GM21825 (cell line): Measurements from ENCODE around the gene GLT1D1.
"Not testable (repeated sequence)": the region's sequence is repeated elsewhere in the genome, so short reads cannot be mapped to it uniquely, and the experiment has no call there.

ENCODE experiments used
- ATAC-seq: cut with Tn5 transposase; IDR thresholded peaks from one replicate; pipeline ENCODE4 v1.9.1; 2021; ENCODE audit warnings: mild to moderate bottlenecking, moderate library complexity; ENCODE audit not compliant: unreplicated experiment

The GLT1D1 gene

GRCh38 chr12:128852885-128853599, at the start of gene GLT1D1:
TSS of gene GLT1D1 (plus strand) at chr12:128853478. CDS start at chr12:128853582, 104 bp downstream.
- no peak for ATAC-seq

DNA sequence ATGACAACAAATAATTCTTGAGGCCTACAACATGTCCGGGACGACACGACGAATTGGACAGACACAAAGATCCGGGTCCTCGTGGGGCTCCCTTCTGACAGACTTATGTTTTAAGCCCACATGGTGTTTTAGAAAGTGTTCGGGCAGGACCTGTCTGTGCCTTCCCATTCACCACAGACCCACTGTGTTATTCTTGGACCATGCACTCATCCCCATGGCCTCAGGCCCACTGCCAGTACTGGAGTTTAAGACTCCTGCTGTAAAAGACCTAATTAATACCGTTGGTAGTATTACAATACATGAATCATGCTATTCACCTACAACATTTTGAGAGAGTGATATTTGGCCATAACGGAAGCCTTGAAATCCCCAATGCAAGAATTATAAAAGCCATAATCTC, 49.5 kb upstream of the GLT1D1 start:
- no peak for ATAC-seq

DNA sequence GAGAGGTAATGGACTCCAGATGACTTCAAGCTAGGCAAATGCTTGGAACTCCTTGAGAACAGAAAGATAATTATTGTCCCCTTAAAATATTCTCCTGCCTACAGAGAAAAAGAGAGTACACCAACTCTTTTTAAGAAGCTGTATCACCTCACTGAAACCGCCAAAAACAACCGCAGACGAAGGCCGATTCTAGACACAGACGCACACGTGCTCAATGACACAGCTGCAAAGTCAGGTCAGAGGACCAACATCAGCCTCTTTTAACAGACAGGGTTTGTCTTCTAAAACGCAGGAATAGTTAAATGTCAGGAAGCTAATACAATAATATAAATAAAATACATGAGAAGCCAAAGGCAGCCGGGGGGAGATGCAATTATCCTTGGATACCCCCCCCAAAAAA, 48.5 kb upstream of the GLT1D1 start:
- no peak for ATAC-seq

DNA sequence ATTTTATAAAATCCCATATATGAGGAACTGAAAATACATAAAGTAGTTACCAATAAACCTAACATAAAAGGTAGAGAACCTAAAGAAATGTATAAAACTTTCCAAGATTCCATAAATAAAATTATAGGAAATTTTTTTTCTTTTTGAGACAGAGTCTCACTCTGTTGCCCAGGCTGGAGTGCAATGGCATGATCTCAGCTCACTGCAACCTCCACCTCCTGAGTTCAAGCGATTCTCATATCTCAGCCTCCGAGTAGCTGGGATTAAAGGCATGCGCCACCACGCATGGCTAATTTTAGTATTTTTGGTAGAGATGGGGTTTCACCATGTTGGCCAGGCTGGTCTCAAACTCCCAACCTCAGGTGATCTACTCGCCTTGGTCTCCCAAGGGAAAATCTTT, 47.9 kb upstream of the GLT1D1 start:
- ATAC-seq, result not testable (repeated sequence)

- ATAC-seq, result no peak
Observed at GRCh38 chr12:128806573-128806972, 46.7 kb upstream of the GLT1D1 start.

- ATAC-seq, result no peak
Observed at GRCh38 chr12:128807161-128807724, 46.0 kb upstream of the GLT1D1 start.

- no peak for ATAC-seq
Observed at GRCh38 chr12:128808651-128809050, 44.6 kb upstream of the GLT1D1 start.

DNA sequence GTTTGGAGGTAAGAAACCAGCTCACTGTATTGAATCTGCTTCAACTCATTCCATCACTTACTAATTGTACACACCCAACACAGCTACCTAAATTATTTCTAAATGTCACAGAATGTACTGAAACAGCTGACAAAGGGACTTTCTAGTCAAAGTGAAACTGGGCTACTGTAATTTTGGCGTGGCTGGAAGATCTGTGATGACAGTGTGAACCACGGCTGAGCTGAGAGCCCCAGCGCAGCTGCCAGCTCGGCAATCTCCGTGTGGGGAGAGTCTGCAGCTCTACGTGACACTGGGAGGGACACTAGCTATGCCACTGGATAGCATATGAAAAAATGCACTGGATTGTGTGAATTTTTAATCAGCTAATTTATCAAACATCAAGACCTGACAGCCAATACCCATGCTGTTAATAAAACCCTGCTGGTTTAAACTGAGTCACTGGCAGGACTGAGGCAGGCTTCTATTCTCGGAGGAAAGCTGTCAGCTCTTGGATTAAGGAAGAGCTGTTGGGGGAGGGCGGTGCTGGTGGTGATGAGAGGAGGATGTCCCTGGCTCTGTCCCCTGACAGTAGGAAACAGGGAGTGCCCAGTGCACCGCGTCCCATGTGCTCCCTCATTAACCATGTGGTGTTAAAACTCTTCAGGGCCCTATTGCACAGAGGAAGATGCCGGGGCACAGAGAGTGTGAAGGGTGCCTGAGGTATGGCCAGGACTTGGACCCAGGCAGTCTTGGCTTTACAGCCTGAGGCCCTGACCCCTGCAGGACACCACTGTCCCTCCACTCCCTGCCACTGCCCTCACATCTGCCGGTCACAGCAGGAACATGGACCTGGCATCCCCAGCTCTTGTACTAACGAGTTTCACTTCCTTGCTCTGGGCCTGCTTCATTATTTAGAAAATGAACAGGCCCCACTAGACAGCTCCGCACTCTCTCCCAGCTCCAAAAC, 42.8 kb upstream of the GLT1D1 start:
- peak; percentile 71 for ATAC-seq

GRCh38 chr12:128811806-128812205, 41.5 kb upstream of the GLT1D1 start:
- ATAC-seq, result no peak

DNA sequence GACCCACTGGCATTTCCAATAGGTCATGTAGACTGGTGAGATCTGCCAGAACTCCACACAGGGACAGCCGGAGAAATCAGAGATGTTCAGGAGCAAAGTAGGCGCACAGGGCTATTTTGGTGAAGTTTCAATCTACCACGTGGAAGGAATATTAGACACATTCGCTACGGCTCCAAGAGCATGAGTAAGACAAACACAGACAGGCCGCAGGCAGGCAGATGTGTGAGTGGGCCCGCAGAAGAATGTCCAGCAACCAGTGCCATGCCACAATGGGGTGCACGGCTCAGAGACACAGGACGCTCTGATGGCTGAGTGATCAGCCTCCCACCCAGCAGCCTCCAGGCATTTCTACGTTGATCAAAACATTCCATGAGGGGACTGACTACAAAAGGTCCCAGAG, 39.9 kb upstream of the GLT1D1 start:
- ATAC-seq, result no peak

GRCh38 chr12:128813883-128814282, 39.4 kb upstream of the GLT1D1 start:
- ATAC-seq, result peak; percentile 30

GRCh38 chr12:128814411-128815261, 38.6 kb upstream of the GLT1D1 start:
- ATAC-seq, result no peak

- ATAC-seq, result no peak
Observed at GRCh38 chr12:128815779-128816642, 37.3 kb upstream of the GLT1D1 start.

DNA sequence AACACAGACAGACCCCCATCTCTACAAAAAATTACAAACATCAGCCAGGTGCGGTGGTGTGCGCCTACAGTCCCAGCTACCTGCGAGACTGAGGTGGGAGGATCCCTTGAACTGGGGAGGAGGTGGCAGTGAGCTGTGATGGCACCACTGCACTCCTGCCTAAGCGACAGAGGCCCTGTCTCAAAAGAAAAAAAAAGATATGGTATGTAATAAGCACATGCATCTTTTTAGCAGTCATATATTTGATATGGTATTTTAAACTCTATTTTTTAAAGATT, 36.7 kb upstream of the GLT1D1 start:
- ATAC-seq, result no peak

DNA sequence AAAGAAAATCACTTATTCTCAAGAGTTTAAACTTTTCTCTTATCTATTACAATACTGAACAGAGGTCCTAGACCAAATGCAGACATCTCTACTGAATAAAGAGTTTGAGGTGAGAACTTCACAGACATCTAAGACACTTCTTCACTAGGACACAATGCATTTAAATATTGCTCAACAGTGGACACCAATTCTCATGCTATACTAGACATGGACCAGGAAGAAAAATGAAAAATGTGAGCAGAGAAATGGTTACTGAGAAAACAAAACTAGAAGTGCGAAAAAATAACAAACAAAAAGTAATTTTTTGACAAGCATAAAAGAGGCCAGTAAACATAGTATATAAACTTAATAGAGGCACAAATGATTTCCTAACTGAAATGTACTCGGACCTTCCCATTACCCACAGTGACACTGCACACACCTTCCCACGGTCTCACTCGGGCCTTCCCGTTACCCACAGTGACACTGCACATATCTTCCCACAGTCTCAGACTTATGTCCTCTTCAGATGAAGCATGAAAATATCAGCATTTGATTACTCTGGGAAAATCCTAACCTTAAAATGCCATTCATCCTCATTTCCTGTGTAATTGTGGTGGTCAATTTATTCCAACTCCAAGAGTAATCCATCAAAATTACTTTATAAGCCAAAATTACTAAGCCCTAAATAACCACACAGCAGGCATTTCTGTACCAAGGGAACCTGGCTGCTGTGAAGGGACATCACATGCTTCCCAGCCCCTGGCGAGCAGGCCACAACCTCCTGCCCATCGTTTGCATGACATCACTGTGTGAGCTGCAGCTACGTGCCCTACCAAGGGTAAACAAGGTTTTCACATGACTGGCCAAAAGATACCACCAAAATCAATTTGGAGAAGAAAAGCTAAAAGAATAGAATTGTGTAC, 35.9 kb upstream of the GLT1D1 start:
- ATAC-seq, result peak; percentile 48

DNA sequence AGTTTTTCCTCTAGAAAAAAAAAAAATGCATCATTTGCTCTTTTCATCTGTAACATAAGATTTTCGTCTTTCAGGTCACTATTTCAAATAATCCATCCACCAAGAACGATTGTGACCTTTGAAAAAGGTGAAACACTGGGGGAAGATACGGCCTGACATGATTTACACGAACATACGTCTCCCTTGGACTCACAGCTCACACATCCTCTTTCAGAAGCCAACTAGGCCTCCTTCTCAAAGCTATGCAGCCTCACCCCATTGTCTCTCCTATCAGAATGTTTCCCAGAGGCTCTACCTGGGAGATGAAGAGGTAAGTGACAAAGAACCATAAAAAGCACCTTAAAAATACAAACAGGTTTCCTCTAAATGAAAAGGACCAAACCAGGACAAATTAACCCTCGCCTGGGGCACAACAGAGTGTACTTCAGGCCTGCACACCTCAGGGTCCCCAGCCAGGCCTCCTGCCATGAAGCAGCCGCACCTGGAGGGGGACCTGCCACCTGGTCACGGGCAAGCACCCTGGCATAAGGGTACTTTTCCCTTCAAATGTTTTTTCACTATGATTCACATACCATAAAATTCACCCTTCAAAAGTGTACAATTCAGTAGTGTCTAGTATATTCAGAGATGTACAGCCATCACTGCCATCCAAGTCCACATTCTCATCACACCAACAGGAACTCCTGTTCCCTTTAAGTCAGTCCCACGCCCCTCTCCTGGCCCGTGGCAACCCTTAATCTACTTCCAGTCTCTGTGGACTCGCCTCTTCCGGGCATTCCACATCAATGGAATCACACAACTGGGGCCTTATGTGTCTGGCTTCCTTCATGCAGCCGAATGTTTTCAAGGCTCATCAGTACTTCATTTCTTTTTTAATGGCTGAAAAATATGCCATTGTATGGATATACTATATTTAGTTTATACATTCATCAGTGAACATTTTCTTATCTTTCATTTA, 34.9 kb upstream of the GLT1D1 start:
- ATAC-seq, result peak; percentile 33

DNA sequence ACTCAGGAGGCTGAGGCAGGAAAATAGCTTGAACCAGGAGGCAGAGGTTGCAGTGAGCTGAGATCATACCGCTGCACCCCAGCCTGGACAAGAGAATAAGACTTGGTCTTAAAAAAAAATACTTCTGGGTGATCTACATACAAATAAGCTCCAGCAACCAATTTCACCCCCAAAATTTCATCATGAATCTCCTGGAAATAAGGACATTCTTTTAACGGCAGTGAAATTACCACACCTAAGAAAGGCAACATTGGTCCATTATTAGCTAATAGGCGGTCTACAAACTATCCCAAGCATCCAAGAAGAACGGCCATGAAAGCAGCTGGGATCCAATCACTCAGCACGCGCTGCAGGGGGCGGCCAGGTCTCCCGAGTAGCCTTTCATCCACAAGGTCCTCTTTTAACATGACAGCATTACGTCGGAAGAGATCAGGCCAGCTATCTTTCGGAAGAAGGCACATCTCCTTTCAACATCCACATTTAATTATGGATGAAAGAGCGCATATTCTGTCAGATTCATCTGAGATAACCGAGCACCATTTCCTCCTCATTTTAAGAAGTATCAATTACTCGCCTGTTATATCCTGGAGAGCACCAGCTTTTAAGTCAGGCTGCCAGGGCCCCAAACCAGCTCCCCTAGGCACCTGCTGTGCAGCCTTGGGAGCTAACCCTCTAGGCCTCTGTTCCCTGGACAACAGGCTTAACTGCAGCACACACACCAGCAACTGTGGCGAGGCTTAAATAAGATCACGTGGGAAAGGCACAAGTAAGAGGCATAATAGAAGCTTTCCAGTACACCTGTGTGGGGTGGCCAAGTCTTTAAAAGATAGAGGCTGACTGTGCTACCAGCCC, 33.8 kb upstream of the GLT1D1 start:
- no peak for ATAC-seq
